Right lung (tissue), 5 donors: Measurements from ENCODE around the gene ARL15. TPM values are rescaled to one million over a fixed set of nuclear protein-coding genes. Genes with fewer than 3 reads are reported as not detected.
A peak's percentile ranks its signal among the peaks of the same experiment; 100 is the strongest.

ENCODE experiments used
- DNase-seq, 2 donors: peaks; one replicate each; pipeline ENCODE4 v3.0.0-alpha.2; 2013
- polyA plus RNA-seq, 5 donors: library from polyadenylated mRNA; unstranded; fragments of 120-200 nt; gene quantifications; one replicate each; pipeline versions ENCODE4 v1.2.1 to v1.2.3, GENCODE V29; 2013; ENCODE audit warnings: inconsistent platforms in 1 of 5, low replicate concordance in 1 of 5; ENCODE audit not compliant: insufficient read length in 5 of 5, insufficient read depth in 1 of 5

ARL15 gene
- polyA plus RNA-seq, 5 donors: 16.5 to 30.1 (median 25.3) TPM

DNA sequence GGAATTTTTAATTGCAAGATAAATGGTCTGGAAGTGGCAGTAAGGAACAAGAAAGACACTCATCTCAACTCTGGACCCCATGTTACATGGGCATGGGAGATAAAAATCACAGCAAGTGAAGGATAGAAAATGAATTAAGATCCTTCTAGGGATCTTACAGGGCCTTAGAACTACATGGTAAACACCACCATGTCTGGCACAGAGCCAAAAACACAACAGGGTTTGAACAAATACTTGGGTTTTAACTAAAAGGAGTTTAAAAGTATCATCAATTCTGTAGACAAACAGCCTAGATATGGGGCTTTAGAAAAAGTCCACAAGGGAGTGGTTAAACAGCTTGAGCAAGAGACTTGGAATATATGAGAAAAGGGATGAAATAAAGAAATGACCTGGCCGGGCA, 366.4 kb downstream of the ARL15 start:
- DNase-seq: no peak

DNA sequence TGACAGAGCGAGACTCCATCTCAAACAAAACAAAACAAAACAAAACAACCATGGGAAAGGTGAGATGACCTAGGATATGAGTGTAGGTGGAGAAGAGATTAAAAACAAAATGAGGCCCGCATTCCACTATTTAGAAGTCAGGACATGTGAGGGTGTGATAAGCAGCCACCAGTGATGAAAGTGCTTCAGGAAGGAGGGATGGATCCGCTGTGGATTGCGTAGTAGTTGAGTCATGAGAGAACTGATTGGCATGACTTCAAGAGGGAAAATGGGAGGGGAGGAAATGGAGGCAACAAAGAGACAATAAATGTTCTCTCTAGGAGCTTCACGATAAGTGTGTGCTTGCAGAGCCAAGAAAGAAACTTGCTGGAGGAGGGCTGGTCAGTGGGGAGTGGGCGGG, 367.6 kb downstream of the ARL15 start:
- DNase-seq: no peak

DNA sequence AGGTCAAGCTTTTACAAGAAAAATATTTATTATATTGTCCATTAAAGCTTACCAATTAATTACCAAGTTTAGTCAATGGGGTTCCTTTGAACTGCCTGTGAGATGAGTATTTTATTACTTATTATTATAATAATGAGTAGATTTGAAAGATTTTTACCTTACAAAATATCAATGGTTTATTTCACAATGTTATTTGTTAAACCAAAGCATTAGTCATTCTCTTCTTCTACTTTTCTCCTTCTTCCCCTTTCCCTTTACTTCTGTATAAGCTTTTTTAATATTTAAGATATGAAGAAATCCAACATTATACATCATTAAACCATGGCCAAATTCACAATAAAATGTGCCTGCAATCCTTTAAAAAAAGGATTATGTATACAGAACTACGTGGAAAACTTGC, 369.5 kb downstream of the ARL15 start:
- no peak for DNase-seq

DNA sequence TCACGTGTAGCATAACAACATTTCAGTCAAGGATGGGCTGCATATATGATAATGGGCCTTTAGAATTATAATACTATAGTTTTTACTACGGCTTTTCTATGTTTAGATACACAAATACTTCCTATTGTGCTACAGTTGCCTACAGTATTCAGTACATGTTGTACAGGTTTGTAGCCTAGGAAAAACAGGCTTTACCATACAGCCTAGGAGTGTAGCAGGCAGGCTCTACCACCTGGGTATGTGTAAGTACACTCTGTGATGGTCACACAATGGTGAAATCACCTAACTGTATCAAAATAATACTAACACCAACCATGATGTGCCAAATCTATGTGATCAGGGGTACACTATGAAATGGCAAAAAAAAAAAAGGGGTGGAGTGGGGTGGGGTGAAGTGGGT, 372.9 kb downstream of the ARL15 start:
- DNase-seq: no peak

DNA sequence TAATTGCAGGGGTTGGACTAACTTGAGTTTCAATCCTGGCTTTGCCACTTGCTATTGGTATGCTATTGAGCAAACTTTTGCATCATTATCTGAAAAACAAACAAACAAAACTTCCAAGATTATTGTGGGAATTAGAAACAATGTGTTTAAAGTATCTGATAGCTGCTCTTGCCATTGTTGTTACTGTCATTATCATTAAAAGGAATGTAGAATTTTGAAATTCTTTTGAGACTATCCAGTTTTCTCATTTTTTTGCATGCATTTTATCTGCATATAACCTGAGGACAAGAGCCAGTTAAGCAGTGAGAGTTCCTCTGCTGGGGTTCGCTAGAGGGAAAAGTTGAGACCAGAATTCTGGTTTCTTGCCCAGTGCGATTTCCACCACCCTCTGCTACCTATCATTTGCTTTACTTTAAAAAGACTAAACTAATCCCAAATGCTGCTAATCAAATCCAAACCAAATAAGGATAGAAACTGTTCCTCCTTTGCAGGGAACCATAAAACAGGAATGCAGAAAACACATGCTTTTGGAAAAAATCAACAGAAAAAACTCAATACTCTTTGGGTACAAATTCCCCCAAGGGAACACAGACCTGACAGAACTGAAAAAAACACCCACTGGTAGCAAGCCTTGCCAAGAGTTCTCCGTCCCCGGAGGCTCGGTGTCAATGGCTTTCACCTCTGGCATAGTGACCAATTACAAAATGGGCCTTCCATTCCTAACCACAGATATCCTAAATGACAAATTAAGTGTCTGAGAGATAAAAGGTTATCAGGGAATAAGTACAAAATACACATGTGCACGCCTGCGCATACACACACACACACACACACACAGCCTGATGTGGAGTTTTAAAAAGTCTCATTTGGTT, 373.7 kb downstream of the ARL15 start:
- DNase-seq: peak; percentile 45 to 54

DNA sequence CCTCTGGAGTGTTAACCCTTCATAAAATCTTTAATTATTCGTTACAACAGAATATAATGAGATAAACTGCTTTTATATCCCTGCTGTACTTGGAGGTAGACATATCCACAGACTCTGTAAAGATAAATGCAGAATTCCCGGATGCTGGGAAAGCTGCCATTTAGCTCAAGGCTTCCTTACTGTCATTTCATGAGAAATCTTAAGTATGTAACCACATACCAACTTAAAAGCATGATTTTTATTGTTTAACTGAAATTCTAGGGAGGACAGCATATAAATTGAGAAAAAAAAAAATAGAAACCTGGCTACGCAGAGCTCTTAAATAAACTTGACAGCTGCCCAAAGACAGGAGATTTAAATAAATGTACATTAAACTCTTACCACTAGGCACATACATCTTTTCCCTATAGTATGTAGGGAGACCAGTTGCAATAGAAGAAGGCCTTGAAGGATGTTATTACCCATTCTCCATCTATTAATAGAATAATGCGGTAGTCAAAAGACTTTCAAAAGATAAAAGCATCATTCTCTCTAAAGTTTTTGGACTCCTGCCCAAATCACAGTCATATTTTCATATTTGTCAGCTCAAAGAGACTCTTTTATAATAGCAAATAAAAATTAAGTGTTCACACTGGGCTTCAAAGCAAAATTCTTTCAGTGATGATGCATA, 376.1 kb downstream of the ARL15 start:
- DNase-seq: no peak

DNA sequence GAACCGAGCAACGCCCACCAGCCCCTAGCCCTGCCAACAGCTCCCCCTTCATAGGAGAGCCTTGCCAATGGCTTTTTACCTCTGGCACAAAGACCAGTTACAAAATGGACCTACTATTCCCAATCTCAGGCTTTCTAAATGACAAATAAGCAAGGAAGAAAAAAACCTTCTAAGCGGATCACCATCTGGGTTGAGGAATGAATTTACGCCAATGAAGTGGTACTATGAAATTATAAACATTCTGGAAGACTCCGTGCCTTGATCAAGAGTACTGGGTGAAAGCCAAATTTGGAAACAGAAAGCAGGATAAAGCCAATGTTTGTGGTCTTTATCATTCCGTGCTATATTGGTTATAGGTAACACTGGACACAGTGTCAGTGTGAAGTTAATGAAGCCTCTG, 378.0 kb downstream of the ARL15 start:
- no peak for DNase-seq

DNA sequence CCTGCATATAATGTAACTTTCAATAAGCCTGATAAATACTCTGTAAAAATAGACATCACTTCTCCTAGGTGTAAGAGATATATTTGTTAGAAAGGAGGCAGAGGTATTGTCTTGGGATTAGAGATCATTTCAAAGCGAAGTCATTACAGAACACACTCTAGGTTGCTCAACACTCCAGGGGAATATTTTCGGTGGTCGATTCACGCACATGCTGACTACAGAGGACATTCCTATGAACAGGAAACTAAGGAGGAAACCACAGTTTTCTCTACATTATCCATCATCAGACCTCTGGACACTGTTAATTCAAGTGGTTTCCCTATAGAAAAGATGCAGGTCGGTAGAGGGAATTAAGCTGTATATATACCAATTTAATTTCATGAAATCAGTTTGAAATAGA, 379.9 kb downstream of the ARL15 start:
- no peak for DNase-seq

DNA sequence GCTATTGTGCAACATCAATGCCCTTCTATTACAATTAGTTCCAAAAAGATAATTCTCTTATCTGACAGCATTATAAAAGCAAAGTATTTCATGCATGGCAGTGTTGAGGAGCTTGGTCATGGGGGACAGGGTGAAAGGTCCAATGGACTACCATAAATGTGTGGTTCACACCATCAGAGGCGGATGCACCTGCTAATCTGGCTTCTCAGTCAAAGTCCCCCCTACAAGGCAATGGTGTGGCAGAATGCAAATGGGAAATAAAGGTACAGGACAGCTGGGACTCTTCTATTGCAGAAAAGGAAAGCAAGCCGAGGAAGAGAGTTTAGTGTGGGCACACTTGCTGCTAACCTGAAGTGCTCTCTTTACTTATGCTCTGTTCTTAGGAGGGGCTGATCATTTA, 380.8 kb downstream of the ARL15 start:
- no peak for DNase-seq

DNA sequence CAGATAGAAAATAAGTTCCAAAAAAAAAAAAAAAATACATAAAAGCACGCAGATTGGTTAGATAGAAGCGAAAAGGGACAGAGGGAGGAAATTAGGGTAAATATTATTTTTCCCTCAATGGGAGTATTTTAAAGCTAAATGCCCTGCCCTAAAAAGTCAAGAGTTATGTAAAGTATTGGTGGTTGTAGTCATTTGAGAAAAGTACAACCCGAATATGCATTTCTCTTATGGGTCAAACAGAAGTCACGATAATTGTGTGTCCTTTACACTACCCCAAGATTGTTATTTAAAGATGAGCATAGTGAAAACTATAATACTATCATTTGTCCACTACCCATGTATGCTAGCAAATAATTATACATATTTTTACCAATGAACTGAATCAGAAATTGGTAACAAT, 381.2 kb downstream of the ARL15 start:
- DNase-seq: no peak

DNA sequence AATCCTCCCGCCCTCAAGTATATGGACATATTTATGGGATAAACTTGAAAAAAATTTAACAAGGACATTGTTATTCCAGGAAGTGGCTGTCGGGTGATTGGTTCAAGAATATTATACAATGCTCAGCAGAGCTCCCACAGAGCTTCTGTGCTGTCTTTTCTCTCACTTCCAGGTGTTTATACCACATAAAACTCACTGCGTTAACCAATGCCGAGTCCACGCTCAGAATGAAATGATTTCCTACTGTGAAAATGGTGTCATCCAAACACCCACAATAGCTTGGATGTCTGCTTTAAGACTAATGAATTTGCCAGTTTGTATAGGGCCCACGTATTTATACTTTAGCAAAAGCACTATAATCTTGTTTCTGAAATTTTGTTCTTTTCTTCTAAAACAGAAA, 381.7 kb downstream of the ARL15 start:
- no peak for DNase-seq

DNA sequence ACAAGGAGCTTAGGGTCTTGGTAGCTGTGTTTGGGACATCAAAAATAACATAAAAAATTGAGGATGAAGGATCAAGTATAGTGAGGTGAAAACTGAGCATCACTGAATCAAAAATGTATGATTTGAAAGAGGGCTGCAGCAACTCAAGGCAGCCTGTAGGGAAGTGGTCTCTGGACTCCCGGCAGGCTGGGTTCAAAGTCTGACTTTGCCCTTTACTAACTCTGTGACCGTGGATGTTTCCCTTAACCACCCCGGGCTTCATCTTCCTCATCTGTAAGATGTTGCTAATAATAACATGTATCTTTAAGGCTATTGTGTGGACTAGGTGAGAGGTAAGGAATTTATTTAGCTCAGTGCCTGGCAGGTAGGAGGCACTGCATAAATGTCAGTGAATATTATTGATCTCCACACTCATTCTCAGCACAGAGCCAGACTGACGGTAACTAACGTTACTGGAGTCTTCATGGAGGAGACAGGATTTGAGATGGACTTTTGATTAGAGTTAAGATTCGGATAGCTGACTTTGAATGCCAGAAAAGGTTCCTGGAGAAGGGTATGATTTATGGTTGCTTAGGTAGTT, 382.6 kb downstream of the ARL15 start:
- DNase-seq: no peak

DNA sequence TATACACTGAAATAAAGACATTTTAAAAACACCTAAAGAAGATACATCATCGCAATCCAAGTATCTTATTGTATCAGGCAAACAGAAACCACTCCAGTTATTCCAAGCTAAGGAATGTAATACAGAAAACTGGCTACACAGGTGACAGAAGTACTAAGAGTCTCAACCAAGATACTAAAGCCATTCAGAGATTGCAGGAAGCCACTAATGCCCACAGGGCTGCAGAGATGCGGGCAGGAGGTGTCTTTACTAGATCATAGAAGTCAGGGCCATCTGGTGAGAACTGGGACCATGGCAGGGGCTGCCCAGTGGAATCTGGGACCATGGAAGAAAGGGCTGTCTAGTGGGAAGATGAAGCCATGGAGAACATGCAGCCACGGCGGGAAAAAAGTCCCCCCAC, 384.3 kb downstream of the ARL15 start:
- no peak for DNase-seq

DNA sequence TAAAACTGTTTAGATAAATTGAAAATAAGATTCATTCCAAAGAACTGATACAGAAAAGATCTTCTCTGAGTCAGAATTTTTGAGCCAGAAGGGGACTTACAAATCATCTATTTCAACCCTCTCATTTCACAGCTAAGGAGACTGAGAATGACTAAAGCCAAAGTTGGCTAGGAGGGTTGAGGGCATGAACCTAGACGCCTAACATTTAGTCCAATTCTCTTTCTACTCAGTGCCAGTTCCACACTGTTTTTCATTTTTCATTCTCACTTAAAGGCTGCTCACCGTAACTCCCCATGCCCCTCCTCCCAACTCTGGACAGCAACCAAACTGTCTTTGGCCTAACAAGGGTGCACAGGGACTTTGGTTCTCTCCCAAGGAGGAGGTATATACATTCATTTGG, 386.0 kb downstream of the ARL15 start:
- DNase-seq: no peak

DNA sequence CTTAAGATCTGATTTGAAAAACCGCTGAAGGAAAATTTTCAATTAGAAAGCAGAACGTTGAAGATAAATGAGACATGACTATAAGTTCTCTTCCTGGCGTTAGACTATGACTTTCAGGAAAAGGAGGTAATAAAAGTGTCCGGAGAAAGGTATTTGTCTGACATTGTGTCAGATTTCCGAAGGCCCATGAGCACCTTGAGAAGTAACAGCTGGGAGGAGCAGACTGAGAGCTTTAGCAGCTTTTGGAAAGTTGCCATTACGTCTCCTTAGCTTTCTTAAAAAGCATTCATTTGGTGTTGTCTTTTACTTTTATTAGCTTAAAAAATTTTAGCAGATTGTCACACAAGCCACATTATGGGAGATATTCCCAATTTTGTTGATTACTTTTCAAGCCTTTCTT, 386.4 kb downstream of the ARL15 start:
- no peak for DNase-seq

DNA sequence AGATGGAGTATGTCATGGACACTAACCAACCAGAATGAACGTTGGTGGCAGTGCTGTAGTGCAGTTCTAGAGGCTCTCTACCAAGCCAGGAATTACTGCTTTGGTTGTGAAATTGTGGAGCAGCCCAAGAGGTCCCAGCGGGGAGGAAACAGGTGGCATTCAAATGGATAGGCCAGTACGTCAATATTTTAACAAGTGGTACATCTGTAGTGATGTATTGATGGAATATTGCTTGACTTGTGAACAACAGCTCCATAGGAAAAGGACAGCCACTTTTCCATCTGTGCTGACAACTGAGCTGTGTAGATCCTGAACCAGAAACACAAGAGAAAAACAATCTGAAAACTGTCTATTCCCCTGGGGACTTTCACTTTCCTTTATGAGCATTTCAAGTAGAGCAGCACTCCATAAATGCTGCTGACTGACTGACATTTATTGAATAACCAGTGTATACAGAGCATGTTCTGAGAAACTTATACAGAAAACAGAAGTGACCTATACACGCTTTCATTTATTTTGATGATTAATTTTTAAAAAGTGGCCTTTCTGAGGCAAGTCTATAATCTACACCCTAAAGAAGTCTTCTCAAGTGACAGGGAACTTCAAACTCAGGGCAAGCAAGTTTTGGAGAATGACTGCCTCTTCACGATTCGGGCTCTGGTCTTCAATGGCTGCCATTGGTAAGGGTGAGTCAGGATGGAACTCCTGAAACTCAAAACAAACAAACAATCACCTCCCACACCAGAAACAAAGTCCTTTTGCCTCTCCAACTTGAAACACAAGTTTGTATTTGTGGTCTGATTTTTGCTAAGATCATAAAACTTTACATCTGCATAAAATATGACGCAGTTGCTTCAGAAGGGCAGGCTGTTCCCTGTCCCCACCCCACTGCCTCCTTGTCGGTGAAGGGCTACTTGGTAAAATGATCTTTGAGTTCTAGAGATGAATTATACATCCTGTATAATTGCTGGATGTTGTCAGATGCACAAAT, 387.6 kb downstream of the ARL15 start:
- no peak for DNase-seq

DNA sequence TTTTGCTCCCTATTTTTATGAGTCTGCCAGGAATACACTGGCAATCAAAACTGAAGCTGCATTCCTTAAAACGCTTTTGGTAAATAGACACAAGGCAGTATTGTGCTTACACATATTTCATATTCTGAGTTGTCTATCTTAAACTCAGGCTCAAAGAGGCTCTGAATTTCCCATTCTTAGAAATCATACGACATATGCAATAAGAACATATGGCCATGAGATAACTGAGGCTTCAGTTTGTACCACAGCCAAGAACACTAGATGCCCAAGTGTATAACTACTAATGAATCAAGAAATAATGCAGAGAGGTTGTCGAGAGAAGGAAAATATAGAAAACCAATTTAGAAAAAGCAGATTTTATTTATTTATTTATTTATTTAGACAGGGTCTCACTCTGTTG, 392.5 kb downstream of the ARL15 start:
- DNase-seq: no peak

DNA sequence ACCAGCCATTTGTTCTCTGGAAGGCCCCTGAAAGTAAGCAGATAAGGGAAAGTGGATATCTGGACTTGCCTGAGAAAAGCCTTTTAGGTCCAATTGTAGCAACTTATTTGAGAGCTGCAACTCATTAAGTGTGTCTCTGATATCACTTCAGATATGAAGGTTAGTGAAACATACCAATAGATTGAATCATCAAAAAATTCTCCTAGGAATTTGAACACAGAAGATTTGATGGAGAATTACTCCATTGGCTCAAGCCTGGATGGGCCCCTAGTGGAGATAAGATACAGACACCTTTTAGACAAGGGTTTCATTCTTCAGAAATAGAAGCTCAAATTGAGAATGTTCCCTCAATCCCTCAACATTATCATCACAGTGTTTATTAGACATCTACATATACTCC, 393.3 kb downstream of the ARL15 start:
- no peak for DNase-seq

DNA sequence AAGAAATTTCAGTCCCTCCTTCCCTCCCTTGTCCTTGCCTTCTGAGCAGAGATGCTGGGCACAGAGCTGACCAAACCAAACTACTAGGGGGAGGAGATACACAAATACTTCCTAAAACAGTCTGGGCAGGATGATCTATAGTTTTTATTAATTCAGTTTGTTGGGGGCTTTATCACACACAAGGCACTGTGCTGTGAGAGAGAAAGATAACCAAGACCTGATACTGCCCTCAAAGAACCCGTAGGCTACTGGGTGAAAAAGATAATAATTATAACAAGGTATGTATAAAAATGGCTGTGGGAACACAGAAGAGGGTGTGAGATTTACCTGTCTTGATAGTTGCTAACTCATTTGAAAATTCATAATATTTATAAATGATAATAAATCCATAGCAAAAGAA, 395.3 kb downstream of the ARL15 start:
- no peak for DNase-seq

DNA sequence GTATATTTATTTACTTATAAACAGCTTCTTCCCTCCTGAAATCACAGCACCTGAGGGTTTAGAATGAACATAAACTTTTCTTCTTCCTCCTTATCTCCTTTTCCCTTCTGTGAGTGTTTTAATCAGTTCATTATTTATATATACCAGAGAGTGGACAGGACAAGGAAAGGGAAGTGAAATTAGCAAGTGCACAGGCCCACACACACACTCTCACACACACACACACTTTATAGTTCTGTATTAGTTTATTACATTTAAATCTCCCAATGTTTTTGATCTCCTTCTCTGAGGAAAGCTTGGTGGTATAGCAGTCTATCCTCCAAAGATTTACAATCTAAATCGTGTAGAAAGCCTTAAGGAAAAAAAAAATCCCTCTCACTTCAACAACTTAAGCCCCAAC, 396.4 kb downstream of the ARL15 start:
- no peak for DNase-seq

DNA sequence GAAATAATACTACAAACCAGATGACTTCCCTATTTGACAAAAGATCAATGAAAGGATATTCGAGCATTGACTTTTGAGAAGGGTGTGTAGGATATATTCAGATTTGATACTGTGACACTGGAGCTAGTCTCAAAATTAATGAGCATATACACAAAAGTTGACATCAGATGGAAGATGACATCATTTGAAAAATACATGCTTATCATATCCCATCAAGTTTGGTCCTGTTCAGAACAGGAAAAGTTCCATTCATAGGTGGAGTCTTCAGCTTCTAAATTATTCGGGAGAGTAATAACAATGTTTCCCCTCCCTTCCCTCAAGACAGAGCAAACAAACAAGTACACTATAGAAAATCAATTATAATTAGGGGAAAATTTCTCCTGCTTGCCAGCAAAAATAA, 401.6 kb downstream of the ARL15 start:
- DNase-seq: no peak

DNA sequence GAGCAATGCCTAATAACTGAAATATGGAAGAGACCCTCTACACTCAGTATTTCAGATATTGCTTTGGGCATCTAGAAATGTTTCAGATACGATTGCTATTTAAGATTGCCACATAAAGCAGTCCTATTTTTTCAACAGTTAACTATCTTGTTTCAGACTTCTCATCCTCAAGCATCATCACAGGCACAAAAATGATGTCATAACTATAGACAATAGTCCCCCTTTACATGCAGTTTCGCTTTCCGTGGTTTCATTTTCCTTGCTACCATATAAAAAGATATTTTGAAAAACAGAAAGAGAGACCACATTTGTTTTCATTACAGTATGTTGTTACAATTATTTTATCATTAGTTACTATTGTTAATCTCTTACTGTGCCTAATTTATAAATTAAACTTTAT, 402.5 kb downstream of the ARL15 start:
- DNase-seq: no peak
